GM23338 (cell line): Measurements from ENCODE around the gene TMEM179B. TPM values are rescaled to one million over a fixed set of nuclear protein-coding genes. Genes with fewer than 3 reads are reported as not detected.

ENCODE experiments used
- ATAC-seq: fragments of 200-7000 bp; cut with Tn5 transposase; 3 replicates; pipeline ENCODE4 v1.9.1; 2020
- DNase-seq: peaks from one replicate; pipeline ENCODE4 v3.0.0-alpha.2; 2015; ENCODE audit warnings: low spot score
- H2AFZ ChIP-seq: fragments of 200-600 bp; sonication (generic); 2 replicates; pipeline ENCODE4 v1.8.0; 2016; ENCODE audit warnings: antibody characterized with exemption, mild to moderate bottlenecking, moderate library complexity
- H3F3A ChIP-seq: fragments of 200-600 bp; sonication (generic); replicated peaks from 2 replicates; pipeline ENCODE4 v1.8.0; 2017; ENCODE audit warnings: antibody characterized with exemption, mixed run types, low read depth
- H3K27ac ChIP-seq: fragments of 200-600 bp; sonication (generic); 2 replicates; pipeline ENCODE4 v1.6.1; 2016; ENCODE audit warnings: low read depth
- H3K27me3 ChIP-seq: fragments of 200-600 bp; sonication (generic); 2 replicates; pipeline ENCODE4 v1.8.0; 2016; ENCODE audit warnings: mild to moderate bottlenecking, mixed run types, moderate library complexity; ENCODE audit not compliant: insufficient read depth
- H3K36me3 ChIP-seq: fragments of 200-600 bp; sonication (generic); 2 replicates; pipeline ENCODE4 v1.8.0; 2016; ENCODE audit warnings: mild to moderate bottlenecking; ENCODE audit not compliant: insufficient read depth
- H3K4me1 ChIP-seq: fragments of 200-600 bp; sonication (generic); 2 replicates; pipeline ENCODE4 v1.8.0; 2016; ENCODE audit warnings: mild to moderate bottlenecking, moderate library complexity; ENCODE audit not compliant: insufficient read depth
- H3K4me2 ChIP-seq: fragments of 200-600 bp; sonication (generic); 2 replicates; pipeline ENCODE4 v1.7.1; 2017; ENCODE audit warnings: mixed run types
- H3K4me3 ChIP-seq: fragments of 200-600 bp; sonication (generic); 2 replicates; pipeline ENCODE4 v1.6.1; 2016; ENCODE audit warnings: mixed run types
- H3K79me2 ChIP-seq: fragments of 200-600 bp; sonication (generic); replicated peaks from 2 replicates; pipeline ENCODE4 v1.8.0; 2017; ENCODE audit warnings: mild to moderate bottlenecking; ENCODE audit not compliant: insufficient read depth
- H3K9me2 ChIP-seq: fragments of 200-600 bp; sonication (generic); 2 replicates; pipeline ENCODE4 v1.8.0; 2017; ENCODE audit not compliant: insufficient read depth
- H4K20me1 ChIP-seq: fragments of 200-600 bp; sonication (generic); replicated peaks from 2 replicates; pipeline ENCODE4 v1.8.0; 2017; ENCODE audit warnings: mild to moderate bottlenecking; ENCODE audit not compliant: insufficient read depth
- H3K27ac Mint-ChIP-seq: 2 replicates; pipeline ENCODE4 v1.8.0; 2020; ENCODE audit warnings: inconsistent platforms, mild to moderate bottlenecking, moderate library complexity, mixed read lengths
- H3K27me3 Mint-ChIP-seq: 3 replicates; pipeline ENCODE4 v1.8.0; 2022; ENCODE audit warnings: low read depth, mild to moderate bottlenecking, moderate library complexity, mixed read lengths, inconsistent platforms; ENCODE audit not compliant: insufficient read depth, poor library complexity
- H3K36me3 Mint-ChIP-seq: 3 replicates; pipeline ENCODE4 v1.8.0; 2021; ENCODE audit warnings: low read depth, mild to moderate bottlenecking, inconsistent platforms, moderate library complexity, mixed read lengths
- H3K4me1 Mint-ChIP-seq: 3 replicates; pipeline ENCODE4 v1.8.0; 2020; ENCODE audit warnings: mild to moderate bottlenecking, inconsistent platforms, mixed read lengths
- H3K4me3 Mint-ChIP-seq: 3 replicates; pipeline ENCODE4 v1.8.0; 2021; ENCODE audit warnings: moderate library complexity, mild to moderate bottlenecking, inconsistent platforms, mixed read lengths
- H3K9me3 Mint-ChIP-seq: 3 replicates; pipeline ENCODE4 v1.8.0; 2020; ENCODE audit warnings: moderate library complexity, mild to moderate bottlenecking, inconsistent platforms, mixed read lengths
- CREB1 ChIP-seq: fragments of 250-450 bp; sonication (Bioruptor Pico); IDR thresholded peaks from 2 replicates; pipeline ENCODE4 v1.5.0; 2020; ENCODE audit warnings: low read depth, mild to moderate bottlenecking, moderate library complexity
- EZH2phosphoT487 ChIP-seq: fragments of 200-600 bp; sonication (generic); IDR thresholded peaks from one replicate; pipeline ENCODE4 v1.8.1; 2018; ENCODE audit warnings: antibody characterized with exemption; ENCODE audit not compliant: unreplicated experiment
- JUNB ChIP-seq: IDR thresholded peaks from one replicate; pipeline ENCODE4 v1.6.1; 2016; ENCODE audit warnings: antibody characterized with exemption; ENCODE audit not compliant: unreplicated experiment
- NANOG ChIP-seq: IDR thresholded peaks from 2 replicates; pipeline ENCODE4 v1.6.1; 2016; ENCODE audit warnings: antibody characterized with exemption, borderline replicate concordance
- POLR2AphosphoS5 ChIP-seq: IDR thresholded peaks from 2 replicates; pipeline ENCODE4 v1.6.1; 2016; ENCODE audit warnings: antibody characterized with exemption, low read depth
- STAT1 ChIP-seq: IDR thresholded peaks from one replicate; pipeline ENCODE4 v1.6.1; 2016; ENCODE audit warnings: antibody characterized with exemption; ENCODE audit not compliant: unreplicated experiment
- ZNF114 ChIP-seq: fragments of 250-450 bp; sonication (Bioruptor Pico); IDR thresholded peaks from 2 replicates; pipeline ENCODE4 v1.5.0; 2020; ENCODE audit warnings: mild to moderate bottlenecking, moderate library complexity
- ZNF331 ChIP-seq: fragments of 250-450 bp; sonication (Bioruptor Pico); IDR thresholded peaks from 2 replicates; pipeline ENCODE4 v1.5.0; 2020; ENCODE audit warnings: low read depth, mild to moderate bottlenecking, moderate library complexity
- polyA plus RNA-seq: library from polyadenylated mRNA; unstranded; fragments of >200 nt; fragmentation: Nextera tagmentation; extraction: Ambion mirVana; gene quantifications from 2 replicates; pipeline ENCODE4 v1.2.1, GENCODE V29; 2016
- total RNA-seq: library from RNA; depleted of rRNA; stranded (reverse); fragments of >200 nt; shearing (Covaris generic); gene quantifications from 2 replicates; pipeline ENCODE4 v1.2.3, GENCODE V29; 2014
- TF ChIP-seq, protein P1 (sequence below), 2 experiments: fragments of 200-600 bp in 1 of 2; sonication (generic) in 1 of 2; conservative IDR thresholded peaks; 2 replicates each; pipeline versions ENCODE4 v1.5.1 to v1.6.1; 2016 to 2017; ENCODE audit warnings: antibody characterized with exemption in 2 of 2, low read depth in 2 of 2, mild to moderate bottlenecking in 2 of 2, moderate library complexity in 1 of 2
- TF ChIP-seq, protein P2 (sequence below): IDR thresholded peaks from 2 replicates; pipeline ENCODE4 v1.6.1; 2016; ENCODE audit warnings: antibody characterized with exemption
- TF ChIP-seq, protein P3 (sequence below): IDR thresholded peaks from one replicate; pipeline ENCODE4 v1.6.1; 2018; ENCODE audit warnings: antibody characterized with exemption; ENCODE audit not compliant: unreplicated experiment

The TMEM179B gene
- total and polyA plus RNA-seq, 2 experiments from 2014 or later = 16.9 to 17.5 TPM

DNA sequence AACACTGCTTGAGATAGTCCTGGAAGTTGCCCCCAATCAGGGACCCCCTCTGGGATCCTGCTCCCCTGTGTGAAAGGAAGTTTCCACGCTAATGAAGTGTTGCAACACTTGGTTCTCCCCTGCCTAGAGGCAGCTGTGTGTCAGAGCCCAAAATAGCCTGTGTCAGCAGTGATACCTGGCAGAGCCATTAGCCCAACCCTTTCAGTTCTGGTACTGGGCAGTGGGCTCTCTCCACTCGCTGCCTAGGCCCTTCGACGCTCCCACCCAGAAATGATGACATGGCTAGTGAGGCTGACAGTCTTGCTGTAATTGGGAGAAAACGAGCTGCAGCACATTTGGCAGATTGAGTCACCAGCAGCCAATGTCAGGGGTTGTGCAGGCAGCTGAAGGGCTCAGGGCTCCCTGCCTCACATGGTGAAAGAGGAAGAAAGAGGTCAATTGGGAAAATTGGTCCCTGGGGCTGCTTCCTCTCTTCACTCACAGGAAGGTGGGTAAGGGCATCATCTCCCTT lies 19.5 kb downstream of the TMEM179B start:
- H3K4me2 ChIP-seq = peak overlapping the region; percentile 94
- peaks cover 27% of the 10 kb centered on the region for H3K79me2 ChIP-seq
- H3K9me2 ChIP-seq = no peaks in the 10 kb centered on the region
- H2AFZ ChIP-seq = peak overlapping the region; percentile 98; the same call in 1 of the 2 replicates
- no peak for DNase-seq
- ATAC-seq = no peak
- H3K4me3 ChIP-seq = peak overlapping the region; percentile 73
- H3K36me3 Mint-ChIP-seq = peaks cover 21% of the 10 kb centered on the region
- H3F3A ChIP-seq = peaks cover 12% of the 10 kb centered on the region
- peaks cover 18% of the 10 kb centered on the region for H3K4me1 Mint-ChIP-seq
- peaks cover 10% of the 10 kb centered on the region for H4K20me1 ChIP-seq
- H3K27me3 Mint-ChIP-seq = peaks cover 6% of the 10 kb centered on the region
- peak overlapping the region; percentile 97 for H3K4me3 Mint-ChIP-seq
- peaks cover 14% of the 10 kb centered on the region; the same call in 1 of the 2 replicates for H3K4me1 ChIP-seq
- no peak overlapping the region for H3K27ac Mint-ChIP-seq
- H3K27me3 ChIP-seq = no peaks in the 10 kb centered on the region
- H3K27ac ChIP-seq = 0 out of 2 replicates have a peak overlapping the region, but pooled peaks have one; percentile 92
- H3K36me3 ChIP-seq = peaks cover 13% of the 10 kb centered on the region; the same call in 1 of the 2 replicates
- H3K9me3 Mint-ChIP-seq = no peaks in the 10 kb centered on the region
- TF ChIP-seq, protein P1, sequence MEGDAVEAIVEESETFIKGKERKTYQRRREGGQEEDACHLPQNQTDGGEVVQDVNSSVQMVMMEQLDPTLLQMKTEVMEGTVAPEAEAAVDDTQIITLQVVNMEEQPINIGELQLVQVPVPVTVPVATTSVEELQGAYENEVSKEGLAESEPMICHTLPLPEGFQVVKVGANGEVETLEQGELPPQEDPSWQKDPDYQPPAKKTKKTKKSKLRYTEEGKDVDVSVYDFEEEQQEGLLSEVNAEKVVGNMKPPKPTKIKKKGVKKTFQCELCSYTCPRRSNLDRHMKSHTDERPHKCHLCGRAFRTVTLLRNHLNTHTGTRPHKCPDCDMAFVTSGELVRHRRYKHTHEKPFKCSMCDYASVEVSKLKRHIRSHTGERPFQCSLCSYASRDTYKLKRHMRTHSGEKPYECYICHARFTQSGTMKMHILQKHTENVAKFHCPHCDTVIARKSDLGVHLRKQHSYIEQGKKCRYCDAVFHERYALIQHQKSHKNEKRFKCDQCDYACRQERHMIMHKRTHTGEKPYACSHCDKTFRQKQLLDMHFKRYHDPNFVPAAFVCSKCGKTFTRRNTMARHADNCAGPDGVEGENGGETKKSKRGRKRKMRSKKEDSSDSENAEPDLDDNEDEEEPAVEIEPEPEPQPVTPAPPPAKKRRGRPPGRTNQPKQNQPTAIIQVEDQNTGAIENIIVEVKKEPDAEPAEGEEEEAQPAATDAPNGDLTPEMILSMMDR (conservative IDR thresholded peaks at IDR 0.05; ENCODE audit: low read depth in 2 of 2) = no peak
- TF ChIP-seq STAT1 (no peak), CREB1 (CRISPR knock-in tag) (no peak), POLR2AphosphoS5 (no peak), NANOG (no peak), ZNF331 (CRISPR knock-in tag) (no peak)
- TF ChIP-seq, protein P2, sequence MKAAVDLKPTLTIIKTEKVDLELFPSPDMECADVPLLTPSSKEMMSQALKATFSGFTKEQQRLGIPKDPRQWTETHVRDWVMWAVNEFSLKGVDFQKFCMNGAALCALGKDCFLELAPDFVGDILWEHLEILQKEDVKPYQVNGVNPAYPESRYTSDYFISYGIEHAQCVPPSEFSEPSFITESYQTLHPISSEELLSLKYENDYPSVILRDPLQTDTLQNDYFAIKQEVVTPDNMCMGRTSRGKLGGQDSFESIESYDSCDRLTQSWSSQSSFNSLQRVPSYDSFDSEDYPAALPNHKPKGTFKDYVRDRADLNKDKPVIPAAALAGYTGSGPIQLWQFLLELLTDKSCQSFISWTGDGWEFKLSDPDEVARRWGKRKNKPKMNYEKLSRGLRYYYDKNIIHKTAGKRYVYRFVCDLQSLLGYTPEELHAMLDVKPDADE = no peak

DNA sequence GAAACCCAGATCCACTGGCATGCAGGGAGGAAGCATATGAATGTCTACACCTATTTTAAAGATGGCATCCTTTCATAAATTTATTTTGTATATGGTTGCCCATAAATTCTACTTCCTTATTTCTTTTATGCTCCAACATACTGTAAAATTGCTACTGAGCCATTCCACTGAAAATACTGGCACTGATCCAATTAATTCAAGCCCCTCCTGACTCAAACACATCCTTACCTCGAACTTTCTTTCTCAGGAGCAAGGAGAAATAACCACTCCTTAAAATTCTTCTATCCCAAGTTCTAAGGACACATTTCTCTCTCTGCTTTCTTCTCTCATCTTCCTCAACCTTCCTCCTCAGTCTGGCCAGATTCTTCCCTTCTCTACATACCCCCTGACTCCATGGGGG lies 23.5 kb downstream of the TMEM179B start:
- Mint-ChIP-seq H3K27me3 (peaks cover 4% of the 10 kb centered on the region), H3K36me3 (no peaks in the 10 kb centered on the region), H3K4me1 (peaks cover 10% of the 10 kb centered on the region), H3K9me3 (no peaks in the 10 kb centered on the region), H3K27ac (no peak overlapping the region), H3K4me3 (no peak overlapping the region)
- peaks cover 9% of the 10 kb centered on the region; the same call in 1 of the 2 replicates for H3K4me1 ChIP-seq
- no peaks in the 10 kb centered on the region for H3K27me3 ChIP-seq
- TF ChIP-seq, protein P1 (conservative IDR thresholded peaks at IDR 0.05; ENCODE audit: low read depth in 2 of 2) = no peak
- TF ChIP-seq ZNF114 (CRISPR knock-in tag) = no peak
- no peak for TF ChIP-seq ZNF331 (CRISPR knock-in tag)
- TF ChIP-seq CREB1 (CRISPR knock-in tag) = no peak
- no peak for TF ChIP-seq POLR2AphosphoS5
- TF ChIP-seq JUNB = no peak
- no peak for TF ChIP-seq EZH2phosphoT487
- TF ChIP-seq, protein P2 = no peak
- TF ChIP-seq, protein P3, sequence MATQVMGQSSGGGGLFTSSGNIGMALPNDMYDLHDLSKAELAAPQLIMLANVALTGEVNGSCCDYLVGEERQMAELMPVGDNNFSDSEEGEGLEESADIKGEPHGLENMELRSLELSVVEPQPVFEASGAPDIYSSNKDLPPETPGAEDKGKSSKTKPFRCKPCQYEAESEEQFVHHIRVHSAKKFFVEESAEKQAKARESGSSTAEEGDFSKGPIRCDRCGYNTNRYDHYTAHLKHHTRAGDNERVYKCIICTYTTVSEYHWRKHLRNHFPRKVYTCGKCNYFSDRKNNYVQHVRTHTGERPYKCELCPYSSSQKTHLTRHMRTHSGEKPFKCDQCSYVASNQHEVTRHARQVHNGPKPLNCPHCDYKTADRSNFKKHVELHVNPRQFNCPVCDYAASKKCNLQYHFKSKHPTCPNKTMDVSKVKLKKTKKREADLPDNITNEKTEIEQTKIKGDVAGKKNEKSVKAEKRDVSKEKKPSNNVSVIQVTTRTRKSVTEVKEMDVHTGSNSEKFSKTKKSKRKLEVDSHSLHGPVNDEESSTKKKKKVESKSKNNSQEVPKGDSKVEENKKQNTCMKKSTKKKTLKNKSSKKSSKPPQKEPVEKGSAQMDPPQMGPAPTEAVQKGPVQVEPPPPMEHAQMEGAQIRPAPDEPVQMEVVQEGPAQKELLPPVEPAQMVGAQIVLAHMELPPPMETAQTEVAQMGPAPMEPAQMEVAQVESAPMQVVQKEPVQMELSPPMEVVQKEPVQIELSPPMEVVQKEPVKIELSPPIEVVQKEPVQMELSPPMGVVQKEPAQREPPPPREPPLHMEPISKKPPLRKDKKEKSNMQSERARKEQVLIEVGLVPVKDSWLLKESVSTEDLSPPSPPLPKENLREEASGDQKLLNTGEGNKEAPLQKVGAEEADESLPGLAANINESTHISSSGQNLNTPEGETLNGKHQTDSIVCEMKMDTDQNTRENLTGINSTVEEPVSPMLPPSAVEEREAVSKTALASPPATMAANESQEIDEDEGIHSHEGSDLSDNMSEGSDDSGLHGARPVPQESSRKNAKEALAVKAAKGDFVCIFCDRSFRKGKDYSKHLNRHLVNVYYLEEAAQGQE = no peak
- H3K27ac ChIP-seq = no peak overlapping the region
- no peak overlapping the region for H3K4me3 ChIP-seq
- H3F3A ChIP-seq = peaks cover 12% of the 10 kb centered on the region; the same call in 1 of the 2 replicates
- ATAC-seq = no peak
- H3K79me2 ChIP-seq = no peaks in the 10 kb centered on the region
- no peak for DNase-seq
- H3K4me2 ChIP-seq = no peak overlapping the region
- H4K20me1 ChIP-seq = no peaks in the 10 kb centered on the region
- H2AFZ ChIP-seq = no peak overlapping the region
- H3K36me3 ChIP-seq = no peaks in the 10 kb centered on the region
- H3K9me2 ChIP-seq = no peaks in the 10 kb centered on the region
